Mesodermal cell (in vitro differentiated cells): ENCODE data around the gene UTP14C.
"Not testable (repeated sequence)": the region's sequence is repeated elsewhere in the genome, so short reads cannot be mapped to it uniquely, and the experiment has no call there.

Experiments used
- H3K27ac ChIP-seq: 2 replicates; pipeline ENCODE4 v1.7.0; 2013; ENCODE audit warnings: mild to moderate bottlenecking, low read depth, low read length, moderate library complexity; ENCODE audit not compliant: severe bottlenecking
- H3K36me3 ChIP-seq: 2 replicates; pipeline ENCODE4 v1.7.1; 2013; ENCODE audit warnings: mild to moderate bottlenecking, low read length, moderate library complexity; ENCODE audit not compliant: control insufficient read depth, insufficient read depth
- H3K4me1 ChIP-seq: one replicate; pipeline ENCODE4 v1.7.1; 2013; ENCODE audit warnings: mild to moderate bottlenecking, low read length; ENCODE audit not compliant: insufficient read depth, control insufficient read depth, poor library complexity, severe bottlenecking
- H3K4me3 ChIP-seq: 2 replicates; pipeline ENCODE4 v1.7.0; 2013; ENCODE audit warnings: low read length, control low read depth, mild to moderate bottlenecking; ENCODE audit not compliant: insufficient read depth, poor library complexity, severe bottlenecking; ENCODE audit errors: extremely low read depth
- H3K9me3 ChIP-seq: 2 replicates; pipeline ENCODE4 v1.7.1; 2013; ENCODE audit warnings: mild to moderate bottlenecking, low read length, moderate library complexity; ENCODE audit not compliant: control insufficient read depth
- WGBS, 2 experiments: methylation state at CpG; one replicate each; pipeline ENCODE4 v1.1.5; 2013; ENCODE audit warnings: missing lambda C conversion rate in 2 of 2; ENCODE audit not compliant: insufficient coverage in 2 of 2; 5-methylcytosine and 5-hydroxymethylcytosine counted together

The UTP14C gene

GRCh38 chr13:52025475-52026245, 1.2 kb downstream of the UTP14C start:
- H3K4me3 ChIP-seq = no peak overlapping the region
- 93 to 94% methylated on average over 6 of the region's 8 CpGs for WGBS, 2 experiments
- H3K4me1 ChIP-seq = no peaks in the 10 kb centered on the region
- H3K27ac ChIP-seq = no peak overlapping the region
- peaks cover 94% of the 10 kb centered on the region for H3K36me3 ChIP-seq
- peaks cover 16% of the 10 kb centered on the region for H3K9me3 ChIP-seq

DNA sequence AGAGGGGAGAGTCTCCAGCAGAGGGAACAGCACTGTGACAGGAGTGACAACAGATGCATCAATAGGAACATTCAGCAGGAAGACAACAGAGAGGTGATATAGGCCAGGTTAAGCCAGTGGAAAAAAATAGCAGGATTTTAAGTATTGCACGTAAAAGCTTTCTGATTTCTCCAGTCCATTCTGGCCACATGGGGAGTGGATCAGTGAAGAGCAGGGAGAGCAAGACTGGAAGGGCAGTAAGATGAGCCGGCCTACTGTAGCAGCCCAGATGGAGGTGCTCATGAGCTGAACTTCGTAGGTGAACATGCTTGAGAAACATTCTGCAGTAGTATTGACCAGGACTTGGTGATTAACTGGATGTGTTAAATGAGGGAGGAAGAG, 1.7 kb downstream of the UTP14C start:
- no peak overlapping the region for H3K27ac ChIP-seq
- WGBS, 2 experiments = 94 to 100% methylated on average over 2 to 3 of the region's 3 CpGs
- H3K36me3 ChIP-seq = peaks cover 91% of the 10 kb centered on the region
- H3K9me3 ChIP-seq = peaks cover 16% of the 10 kb centered on the region
- H3K4me1 ChIP-seq = no peaks in the 10 kb centered on the region
- H3K4me3 ChIP-seq = no peak overlapping the region

GRCh38 chr13:52027832-52028231, 3.3 kb downstream of the UTP14C start:
- no CpG with 5 or more reads among the region's 1 CpG for WGBS, 2 experiments
- no peak overlapping the region for H3K4me3 ChIP-seq
- no peak overlapping the region for H3K27ac ChIP-seq
- no peaks in the 10 kb centered on the region for H3K4me1 ChIP-seq
- peaks cover 16% of the 10 kb centered on the region for H3K9me3 ChIP-seq
- H3K36me3 ChIP-seq = peaks cover 75% of the 10 kb centered on the region

- H3K9me3 ChIP-seq = peaks cover 16% of the 10 kb centered on the region
- H3K4me1 ChIP-seq = no peaks in the 10 kb centered on the region
- no peak overlapping the region for H3K27ac ChIP-seq
- 92 to 98% methylated on average over 4 of the region's 4 CpGs for WGBS, 2 experiments
- H3K4me3 ChIP-seq = no peak overlapping the region
- peaks cover 58% of the 10 kb centered on the region for H3K36me3 ChIP-seq
Measured at GRCh38 chr13:52029569-52029968, 5.1 kb downstream of the UTP14C start.

DNA sequence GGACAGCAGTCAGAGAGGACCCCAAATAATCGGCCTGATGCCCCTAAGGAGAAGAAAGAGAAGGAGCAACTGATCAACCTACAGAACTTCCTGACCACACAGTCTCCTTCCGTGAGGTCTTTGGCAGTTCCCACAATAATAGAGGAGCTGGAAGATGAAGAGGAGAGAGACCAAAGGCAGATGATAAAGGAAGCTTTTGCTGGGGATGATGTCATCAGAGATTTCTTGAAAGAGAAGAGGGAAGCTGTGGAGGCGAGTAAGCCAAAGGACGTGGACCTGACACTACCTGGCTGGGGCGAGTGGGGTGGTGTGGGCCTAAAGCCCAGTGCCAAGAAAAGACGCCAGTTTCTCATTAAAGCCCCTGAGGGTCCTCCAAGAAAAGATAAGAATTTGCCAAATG, 5.9 kb downstream of the UTP14C start:
- H3K4me3 ChIP-seq, H3K4me1 ChIP-seq, H3K27ac ChIP-seq: not testable (repeated sequence)
- WGBS, 2 experiments = 100% methylated on average over 2 to 3 of the region's 6 CpGs
- Histone ChIP-seq H3K9me3 (peaks cover 16% of the 10 kb centered on the region), H3K36me3 (peaks cover 49% of the 10 kb centered on the region)

GRCh38 chr13:52033039-52033438, 8.5 kb downstream of the UTP14C start:
- Histone ChIP-seq H3K4me3 (no peak overlapping the region), H3K36me3 (peaks cover 25% of the 10 kb centered on the region), H3K27ac (no peak overlapping the region), H3K9me3 (peaks cover 8% of the 10 kb centered on the region), H3K4me1 (no peaks in the 10 kb centered on the region)
- WGBS, 2 experiments = 100% methylated on average over 2 of the region's 2 CpGs

GRCh38 chr13:52034616-52035226, 10.2 kb downstream of the UTP14C start:
- WGBS, 2 experiments = no CpG with 5 or more reads among the region's 5 CpGs
- Histone ChIP-seq H3K27ac (no peak overlapping the region), H3K9me3 (peaks cover 3% of the 10 kb centered on the region), H3K4me3 (no peak overlapping the region), H3K36me3 (peaks cover 8% of the 10 kb centered on the region), H3K4me1 (no peaks in the 10 kb centered on the region)

DNA sequence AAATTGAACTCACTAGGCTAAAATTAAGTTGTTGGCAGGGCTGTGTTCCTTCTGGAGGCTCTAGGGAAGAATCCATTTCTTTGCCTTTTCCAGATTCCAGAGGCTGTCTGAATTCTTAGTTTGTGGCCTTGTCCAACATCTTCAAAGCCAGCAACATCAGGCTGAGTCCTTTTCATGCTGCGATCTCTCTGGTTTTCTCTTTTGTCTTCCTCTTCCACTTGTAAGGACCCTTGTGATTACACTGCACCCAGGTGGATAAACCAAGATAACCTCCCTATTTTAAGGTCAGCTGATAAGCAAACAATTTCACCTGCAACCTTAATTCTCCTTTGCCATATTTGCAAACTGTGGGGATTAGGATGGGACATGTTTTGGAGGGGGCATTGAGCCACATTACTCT, 11.5 kb downstream of the UTP14C start:
- no peaks in the 10 kb centered on the region for H3K36me3 ChIP-seq
- no peak overlapping the region for H3K4me3 ChIP-seq
- H3K9me3 ChIP-seq = no peaks in the 10 kb centered on the region
- WGBS, 2 experiments = 100% methylated on average over 1 of the region's 1 CpG
- no peaks in the 10 kb centered on the region for H3K4me1 ChIP-seq
- H3K27ac ChIP-seq = no peak overlapping the region

DNA sequence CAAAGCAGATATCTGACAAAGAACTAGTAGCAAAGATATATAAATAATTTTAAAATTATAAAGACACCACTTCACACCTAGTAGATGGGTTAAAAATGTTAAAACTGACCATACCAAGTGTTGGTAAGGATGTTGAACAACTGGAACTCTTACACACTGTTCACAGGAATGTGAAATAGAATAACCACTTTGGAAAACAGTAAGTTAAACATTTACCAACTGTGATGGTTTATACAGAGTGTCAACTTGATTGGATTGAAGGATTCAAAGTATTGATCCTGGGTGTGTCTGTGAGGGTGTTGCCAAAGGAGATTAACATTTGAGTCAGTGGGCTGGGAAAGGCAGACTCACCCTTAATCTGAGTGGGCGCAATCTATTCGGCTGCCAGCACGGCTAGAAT, 19.2 kb downstream of the UTP14C start:
- 94 to 96% methylated on average over 3 of the region's 3 CpGs for whole genome bisulfite sequencing, 2 experiments
- Histone ChIP-seq H3K4me1 (no peaks in the 10 kb centered on the region), H3K4me3 (no peak overlapping the region), H3K36me3 (no peaks in the 10 kb centered on the region), H3K9me3 (no peaks in the 10 kb centered on the region), H3K27ac (no peak overlapping the region)

DNA sequence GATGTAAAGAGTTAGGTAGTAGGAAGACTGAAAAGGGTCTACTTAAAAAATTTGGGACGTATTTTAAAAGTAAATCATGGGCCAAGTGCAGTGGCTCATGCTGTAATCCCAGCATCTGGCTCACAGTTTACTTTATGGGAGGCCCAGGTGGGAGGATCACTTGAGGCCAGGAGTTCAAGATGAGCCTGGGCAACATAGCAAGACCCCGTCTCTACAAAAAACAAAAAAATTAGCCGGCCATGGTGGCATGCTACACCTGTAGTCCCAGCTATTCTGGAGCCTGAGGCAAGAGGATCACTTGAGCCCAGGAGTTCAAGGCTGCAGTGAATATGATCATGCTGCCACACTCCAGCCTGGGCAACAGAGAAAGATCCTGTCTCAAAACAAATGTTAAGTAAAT, 23.0 kb downstream of the UTP14C start:
- WGBS, 2 experiments = 88 to 97% methylated on average over 3 of the region's 3 CpGs
- Histone ChIP-seq H3K9me3 (no peaks in the 10 kb centered on the region), H3K4me1 (no peaks in the 10 kb centered on the region), H3K36me3 (no peaks in the 10 kb centered on the region), H3K27ac (no peak overlapping the region), H3K4me3 (no peak overlapping the region)

DNA sequence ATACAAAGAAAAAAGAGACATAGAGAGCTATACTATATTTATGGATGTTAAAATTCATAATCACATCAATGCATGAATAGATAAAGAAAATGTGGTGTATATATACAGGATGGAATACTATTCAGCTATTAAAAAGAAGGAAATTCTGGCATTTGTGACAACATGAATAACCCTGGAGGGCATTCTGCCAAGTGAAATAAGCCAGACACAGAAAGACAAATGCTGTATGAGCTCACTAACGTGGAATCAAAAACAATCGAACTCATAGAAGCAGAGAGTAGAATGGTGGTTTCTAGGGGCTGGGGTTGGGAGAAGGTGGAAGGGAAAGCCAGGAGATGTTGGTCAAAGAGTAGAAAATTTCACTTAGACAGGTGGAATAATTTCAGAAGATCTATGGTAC, 24.0 kb downstream of the UTP14C start:
- H3K4me1 ChIP-seq = no peaks in the 10 kb centered on the region
- no peak overlapping the region for H3K27ac ChIP-seq
- no peaks in the 10 kb centered on the region for H3K9me3 ChIP-seq
- no peaks in the 10 kb centered on the region for H3K36me3 ChIP-seq
- 94 to 100% methylated on average over 2 of the region's 2 CpGs for WGBS, 2 experiments
- no peak overlapping the region for H3K4me3 ChIP-seq
